ENCODE measurements around the gene PCDHB2.
"Not testable (repeated sequence)": the region's sequence is repeated elsewhere in the genome, so short reads cannot be mapped to it uniquely, and the experiment has no call there.

PCDHB2 gene

DNA sequence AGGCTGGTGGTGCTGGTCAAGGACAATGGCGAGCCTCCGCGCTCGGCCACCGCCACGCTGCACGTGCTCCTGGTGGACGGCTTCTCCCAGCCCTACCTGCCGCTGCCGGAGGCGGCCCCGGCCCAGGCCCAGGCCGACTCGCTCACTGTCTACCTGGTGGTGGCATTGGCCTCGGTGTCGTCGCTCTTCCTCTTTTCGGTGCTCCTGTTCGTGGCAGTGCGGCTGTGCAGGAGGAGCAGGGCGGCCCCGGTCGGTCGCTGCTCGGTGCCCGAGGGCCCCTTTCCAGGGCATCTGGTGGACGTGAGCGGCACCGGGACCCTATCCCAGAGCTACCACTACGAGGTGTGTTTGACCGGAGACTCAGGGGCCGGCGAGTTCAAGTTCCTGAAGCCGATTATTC is 42.9 kb downstream of the PCDHB2 start:
- not testable (repeated sequence) for DNase-seq

Measured in NCI-H187 treated with DMSO at 0.1 percent for 48 hours (cell line).